ENCODE results near the gene CABLES1.

Gene CABLES1

DNA sequence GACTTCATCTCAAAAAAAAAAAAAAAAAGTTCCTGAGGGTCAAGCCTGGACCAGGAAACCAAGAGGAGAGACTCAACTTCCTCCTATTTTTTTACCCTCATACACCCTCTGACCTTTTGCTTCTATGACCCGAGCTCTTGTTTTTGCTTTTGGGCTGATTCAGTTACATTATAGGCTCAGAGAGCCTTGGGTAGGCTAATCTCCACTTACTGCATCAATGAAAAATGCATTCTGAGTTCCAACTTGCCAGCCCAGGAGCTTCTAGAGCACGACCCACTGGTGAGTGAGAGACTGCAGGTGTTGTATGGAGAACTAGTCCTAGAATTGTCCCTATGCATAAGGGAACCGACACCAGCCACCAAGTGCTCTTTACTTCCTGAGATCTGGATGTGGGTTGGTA lies 91.1 kb downstream of the CABLES1 start:
- H3K9me3 Mint-ChIP-seq: no peaks in the 10 kb centered on the region
- ATAC-seq (replicated peaks): no peak
- no peak overlapping the region for H3K27ac Mint-ChIP-seq
- DNase-seq: no peak
- H3K27me3 Mint-ChIP-seq: no peaks in the 10 kb centered on the region
- H3K36me3 Mint-ChIP-seq (ENCODE audit: insufficient read depth): peaks cover 4% of the 10 kb centered on the region
- no peak overlapping the region for H3K4me3 Mint-ChIP-seq
- peaks cover 5 to 7% of the 10 kb centered on the region in 2 donors for H3K4me1 Mint-ChIP-seq (ENCODE audit: low read depth in 2 of 2)

DNA sequence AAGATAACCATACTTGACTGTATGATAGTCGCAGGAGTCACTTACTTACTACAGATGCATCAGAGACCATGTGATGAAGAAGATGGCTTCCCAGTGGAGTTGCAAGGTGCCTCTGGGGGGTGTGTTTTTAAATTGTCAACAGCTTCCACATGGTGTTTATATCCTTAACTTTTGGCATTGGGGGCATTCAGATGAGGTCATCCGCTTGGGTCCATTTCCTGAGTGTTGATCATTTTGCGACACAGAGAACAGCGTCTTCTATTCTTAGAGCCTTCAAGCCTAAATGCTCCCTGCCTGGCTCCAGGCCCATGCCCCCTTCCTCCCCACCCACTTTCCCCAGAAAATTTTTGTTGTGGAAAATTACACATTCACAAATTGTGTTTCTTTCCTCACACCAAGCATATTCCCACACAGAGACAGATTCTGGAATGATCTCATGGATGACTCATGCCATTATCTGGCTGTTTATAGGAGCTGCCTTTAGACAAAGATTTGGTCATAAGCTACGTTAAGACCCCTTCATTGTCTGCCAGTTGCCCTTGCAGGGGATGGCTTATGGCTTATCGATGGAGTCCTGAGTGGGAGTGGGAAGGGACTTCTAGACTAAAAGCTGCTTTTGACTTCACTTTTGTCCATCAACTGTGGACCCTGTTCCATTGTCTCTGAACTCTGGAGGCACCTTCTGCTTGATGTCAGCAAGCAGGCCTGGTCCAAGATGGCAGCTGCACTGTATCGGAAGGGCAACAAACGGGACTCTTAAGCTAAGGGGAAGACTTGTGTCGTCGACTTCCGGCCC lies 91.8 kb downstream of the CABLES1 start:
- no peaks in the 10 kb centered on the region for H3K27me3 Mint-ChIP-seq
- peak overlapping the region in 1 of 2 donors; percentile 62 for H3K27ac Mint-ChIP-seq
- no peak for DNase-seq
- H3K4me1 Mint-ChIP-seq (ENCODE audit: low read depth in 2 of 2): peaks cover 12 to 14% of the 10 kb centered on the region in 2 donors
- H3K9me3 Mint-ChIP-seq: no peaks in the 10 kb centered on the region
- H3K36me3 Mint-ChIP-seq (ENCODE audit: insufficient read depth): peaks cover 8% of the 10 kb centered on the region
- ATAC-seq (replicated peaks): no peak
- H3K4me3 Mint-ChIP-seq: no peak overlapping the region

DNA sequence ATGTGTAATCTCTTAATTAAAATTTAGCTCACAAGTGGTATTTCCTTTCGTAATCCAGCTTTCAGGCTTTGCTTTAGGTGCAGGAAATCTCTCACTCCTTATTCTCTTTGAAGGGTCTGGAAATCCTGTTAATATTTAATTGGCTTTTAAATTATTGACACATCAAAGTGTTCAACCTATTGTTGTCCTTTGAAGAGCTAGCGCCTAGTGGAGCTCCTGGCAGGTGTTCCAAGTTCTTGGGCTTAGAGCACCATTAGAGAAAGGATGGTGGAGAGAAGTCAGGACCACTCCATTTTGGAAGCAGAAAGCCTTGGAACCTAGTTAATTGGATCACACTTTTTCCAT lies 92.4 kb downstream of the CABLES1 start:
- no peak for ATAC-seq (replicated peaks)
- Mint-ChIP-seq H3K9me3 (no peaks in the 10 kb centered on the region), H3K27ac (peak overlapping the region in 1 of 2 donors; percentile 62), H3K4me1 (ENCODE audit: low read depth in 2 of 2) (peaks cover 15 to 19% of the 10 kb centered on the region in 2 donors), H3K36me3 (ENCODE audit: insufficient read depth) (peaks cover 11% of the 10 kb centered on the region), H3K4me3 (no peak overlapping the region), H3K27me3 (no peaks in the 10 kb centered on the region)
- DNase-seq: no peak

DNA sequence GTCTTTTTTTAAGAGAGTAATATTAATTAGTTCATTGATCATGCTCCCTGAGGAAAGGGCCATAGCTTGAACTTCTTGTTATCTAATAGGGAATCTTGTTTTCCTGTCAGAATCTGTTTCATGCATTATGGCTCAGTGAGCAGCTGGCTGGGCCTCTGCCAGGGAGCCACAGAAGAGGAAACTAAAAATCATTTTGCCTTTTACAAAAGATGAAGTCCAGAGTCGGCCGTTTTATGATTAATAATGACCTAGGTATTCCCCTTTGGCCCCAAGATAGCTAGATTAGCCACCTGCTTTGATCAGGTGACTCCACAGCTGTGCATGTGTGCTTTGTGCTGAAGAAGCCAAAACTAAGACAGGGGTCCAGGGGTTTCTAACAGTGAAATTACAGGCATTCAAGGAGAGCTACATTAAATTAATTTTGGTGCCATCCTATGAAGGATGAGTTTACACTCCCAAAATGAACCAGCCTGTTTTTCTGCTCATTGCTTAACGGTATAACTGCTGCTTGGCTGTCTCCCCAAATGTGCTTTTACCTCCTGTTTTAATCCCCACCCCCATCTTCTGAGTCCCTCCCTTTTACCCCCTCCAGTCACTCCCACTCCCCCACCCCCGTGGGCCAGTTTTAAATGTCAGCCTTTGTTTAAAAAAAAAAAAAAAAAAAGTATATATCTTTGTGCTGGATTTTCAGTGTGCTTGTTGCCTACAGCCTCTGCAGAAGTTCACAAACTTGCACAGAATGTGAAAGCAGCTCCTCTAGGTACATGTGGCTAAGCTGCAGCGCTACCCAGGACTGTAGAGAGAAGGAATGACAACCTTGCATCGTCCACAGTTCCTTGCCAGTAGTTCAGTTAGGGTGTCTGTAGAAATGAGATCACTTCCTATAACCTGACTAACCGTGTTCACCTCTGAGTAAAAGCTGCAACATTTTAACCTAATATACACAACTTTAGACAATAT lies 93.1 kb downstream of the CABLES1 start:
- H3K36me3 Mint-ChIP-seq (ENCODE audit: insufficient read depth): peaks cover 7% of the 10 kb centered on the region
- H3K9me3 Mint-ChIP-seq: no peaks in the 10 kb centered on the region
- peak overlapping the region in 1 of 2 donors; percentile 62 for H3K27ac Mint-ChIP-seq
- ATAC-seq (replicated peaks) (no peak), DNase-seq (no peak)
- H3K27me3 Mint-ChIP-seq: no peaks in the 10 kb centered on the region
- H3K4me1 Mint-ChIP-seq (ENCODE audit: low read depth in 2 of 2): peaks cover 17 to 22% of the 10 kb centered on the region in 2 donors
- no peak overlapping the region for H3K4me3 Mint-ChIP-seq

DNA sequence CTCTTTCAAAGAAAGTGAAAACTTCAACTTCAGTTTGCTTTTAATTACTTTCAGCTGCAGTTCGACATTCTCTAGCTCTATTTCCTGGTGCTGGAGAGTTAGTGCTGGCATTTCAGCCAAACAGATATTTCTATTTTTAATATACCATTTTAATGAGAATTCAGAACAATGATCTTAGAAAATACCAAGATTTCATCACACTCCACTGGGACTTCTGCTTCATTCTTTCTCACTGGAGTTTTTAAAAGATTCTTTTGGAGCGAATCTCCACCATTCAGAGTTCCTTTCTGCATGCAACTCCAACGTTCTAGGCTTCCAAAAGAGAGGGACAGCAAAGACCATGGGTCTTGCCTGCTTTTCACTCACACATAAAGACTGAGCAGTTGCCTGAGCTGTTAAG lies 94.2 kb downstream of the CABLES1 start:
- Mint-ChIP-seq H3K4me1 (ENCODE audit: low read depth in 2 of 2) (peaks cover 17 to 22% of the 10 kb centered on the region in 2 donors), H3K4me3 (no peak overlapping the region), H3K27me3 (no peaks in the 10 kb centered on the region), H3K27ac (peak overlapping the region; percentile 60 to 94), H3K36me3 (ENCODE audit: insufficient read depth) (peaks cover 10% of the 10 kb centered on the region), H3K9me3 (no peaks in the 10 kb centered on the region)
- no peak for ATAC-seq (replicated peaks)
- no peak for DNase-seq

DNA sequence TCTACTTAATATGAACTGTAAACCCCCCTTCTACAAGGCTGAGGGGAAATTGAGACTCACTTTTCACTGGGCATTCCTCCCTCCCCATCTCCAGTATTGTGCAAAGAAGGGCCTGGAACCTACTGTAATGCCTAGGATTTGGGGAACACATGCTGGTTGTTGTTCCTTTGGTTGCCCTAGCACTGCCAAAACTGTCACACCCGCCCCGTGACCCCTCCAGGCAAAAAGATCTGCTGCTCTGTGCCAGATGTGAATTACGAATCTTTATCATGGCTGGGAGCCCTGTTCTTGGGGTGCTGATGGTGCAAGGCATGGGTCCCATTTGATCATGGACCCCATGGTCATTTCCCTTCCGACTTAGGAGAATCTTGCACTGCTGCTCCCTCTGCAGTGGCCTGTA lies 95.4 kb downstream of the CABLES1 start:
- H3K9me3 Mint-ChIP-seq: no peaks in the 10 kb centered on the region
- no peak for DNase-seq
- no peak for ATAC-seq (replicated peaks)
- peak overlapping the region; percentile 85 to 94 for H3K27ac Mint-ChIP-seq
- H3K4me3 Mint-ChIP-seq: peak overlapping the region in 1 of 2 donors; percentile 19
- peaks cover 10% of the 10 kb centered on the region for H3K36me3 Mint-ChIP-seq (ENCODE audit: insufficient read depth)
- no peaks in the 10 kb centered on the region for H3K27me3 Mint-ChIP-seq
- H3K4me1 Mint-ChIP-seq (ENCODE audit: low read depth in 2 of 2): peaks cover 15 to 22% of the 10 kb centered on the region in 2 donors

DNA sequence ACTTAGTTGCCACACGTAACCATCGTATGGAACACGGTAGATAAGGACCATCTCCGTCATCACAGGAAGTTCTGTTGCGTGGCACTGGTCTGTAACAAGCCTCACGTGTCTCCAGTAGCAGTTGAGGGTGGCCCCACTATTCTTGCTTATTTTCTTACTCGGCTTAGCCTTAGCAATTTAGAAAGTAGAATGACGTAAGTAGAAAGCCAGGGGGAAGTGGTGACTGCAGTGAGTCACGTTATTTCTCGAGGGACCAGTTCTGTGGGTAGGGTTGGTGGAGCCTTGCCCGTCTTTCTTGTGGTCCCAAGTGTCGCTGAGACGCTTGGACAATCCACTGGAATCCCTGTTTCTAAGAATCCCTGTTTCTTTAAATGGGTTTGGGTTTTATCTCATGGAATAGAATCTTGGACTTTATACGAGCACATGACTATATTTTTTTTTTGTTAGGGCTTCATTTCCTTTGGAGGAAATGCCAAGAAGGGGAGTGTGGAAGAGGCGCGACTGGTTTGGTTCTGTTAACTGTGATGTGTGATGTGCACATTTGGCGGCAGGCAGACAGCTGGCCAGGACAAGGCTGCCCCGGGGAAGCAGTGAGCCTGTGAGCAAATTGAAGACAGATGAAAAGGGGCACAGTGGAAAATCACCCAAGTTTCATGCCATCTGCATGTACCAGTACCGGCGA lies 96.2 kb downstream of the CABLES1 start:
- DNase-seq (peak; percentile 69 to 72 (median 71)), ATAC-seq (replicated peaks) (peak; percentile 90)
- H3K4me1 Mint-ChIP-seq (ENCODE audit: low read depth in 2 of 2): peaks cover 15 to 22% of the 10 kb centered on the region in 2 donors
- H3K27ac Mint-ChIP-seq: peak overlapping the region; percentile 94 to 95
- H3K9me3 Mint-ChIP-seq: no peaks in the 10 kb centered on the region
- H3K4me3 Mint-ChIP-seq: peak overlapping the region; percentile 65 to 67
- peaks cover 10% of the 10 kb centered on the region for H3K36me3 Mint-ChIP-seq (ENCODE audit: insufficient read depth)
- no peaks in the 10 kb centered on the region for H3K27me3 Mint-ChIP-seq

DNA sequence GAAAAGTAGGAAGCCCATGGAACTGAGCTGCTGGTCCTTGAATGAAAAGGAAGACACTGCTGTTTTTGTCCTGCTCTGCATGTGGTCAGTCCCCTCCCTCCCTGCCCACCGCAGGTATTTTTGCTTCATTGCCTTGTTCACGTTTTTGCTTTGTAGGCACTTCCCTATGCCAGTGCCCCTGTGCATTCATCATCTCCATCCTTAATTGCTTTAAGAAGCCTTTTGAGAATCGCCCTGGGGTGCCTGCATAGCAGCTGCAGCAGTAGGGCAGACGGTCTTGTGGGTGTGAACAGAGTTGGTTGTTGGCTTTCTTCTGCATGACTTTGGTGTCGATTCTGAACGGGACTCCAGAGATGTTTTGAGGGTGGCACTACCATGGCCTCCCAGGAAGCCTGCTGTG lies 97.0 kb downstream of the CABLES1 start:
- H3K4me1 Mint-ChIP-seq (ENCODE audit: low read depth in 2 of 2): peaks cover 15 to 22% of the 10 kb centered on the region in 2 donors
- peak in 2 of 3 experiments; percentile 4 to 23 for DNase-seq
- H3K27ac Mint-ChIP-seq: peak overlapping the region; percentile 94 to 95
- peak overlapping the region; percentile 28 to 37 for H3K4me3 Mint-ChIP-seq
- H3K36me3 Mint-ChIP-seq (ENCODE audit: insufficient read depth): peaks cover 10% of the 10 kb centered on the region
- ATAC-seq (replicated peaks): no peak
- H3K9me3 Mint-ChIP-seq: no peaks in the 10 kb centered on the region
- no peaks in the 10 kb centered on the region for H3K27me3 Mint-ChIP-seq

DNA sequence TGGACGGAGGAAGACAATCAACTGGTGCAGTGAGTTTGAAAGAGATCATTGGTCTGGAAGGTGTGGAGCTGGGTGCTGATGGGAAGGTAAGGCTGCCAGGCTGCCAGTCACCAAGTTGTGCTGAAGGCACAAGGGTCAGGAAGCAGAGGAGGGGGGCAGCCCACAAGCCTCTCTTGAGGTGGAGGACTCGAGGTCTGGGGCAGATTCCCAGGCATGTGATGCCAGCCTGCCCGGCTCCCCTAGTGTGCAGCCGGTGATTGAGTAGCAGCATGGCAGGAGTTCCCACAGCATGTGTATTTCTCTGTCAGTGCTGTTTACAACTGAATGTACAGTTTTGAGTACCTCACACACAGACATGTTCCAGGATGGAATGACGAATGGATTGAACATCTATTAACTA lies 99.3 kb downstream of the CABLES1 start:
- Mint-ChIP-seq H3K27ac (peak overlapping the region; percentile 7 to 24), H3K27me3 (no peaks in the 10 kb centered on the region), H3K4me3 (no peak overlapping the region), H3K36me3 (ENCODE audit: insufficient read depth) (peaks cover 10% of the 10 kb centered on the region), H3K9me3 (no peaks in the 10 kb centered on the region), H3K4me1 (ENCODE audit: low read depth in 2 of 2) (peaks cover 28 to 29% of the 10 kb centered on the region in 2 donors)
- DNase-seq (no peak), ATAC-seq (replicated peaks) (no peak)

DNA sequence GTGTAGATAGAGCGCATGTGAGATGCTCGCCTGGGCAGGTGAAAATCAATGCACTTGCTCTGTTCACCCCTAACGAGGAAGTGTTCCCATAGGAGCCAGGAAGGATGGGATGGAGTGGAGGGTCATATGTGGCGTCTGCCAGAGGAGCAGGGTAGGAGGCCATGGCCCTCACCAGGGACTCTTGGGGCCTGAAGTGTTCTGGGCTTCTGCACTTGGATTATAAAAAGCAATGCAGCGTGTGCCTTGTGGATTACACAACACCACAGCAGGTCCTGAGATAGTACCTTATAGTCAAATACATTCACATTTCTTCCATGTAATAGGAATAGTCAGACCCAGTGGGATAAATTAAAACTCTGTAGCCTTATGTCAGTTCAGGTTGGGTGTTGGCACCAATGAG lies 100.1 kb downstream of the CABLES1 start:
- H3K36me3 Mint-ChIP-seq (ENCODE audit: insufficient read depth): peaks cover 10% of the 10 kb centered on the region
- peak overlapping the region in 1 of 2 donors; percentile 24 for H3K27ac Mint-ChIP-seq
- H3K4me3 Mint-ChIP-seq: no peak overlapping the region
- no peaks in the 10 kb centered on the region for H3K27me3 Mint-ChIP-seq
- ATAC-seq (replicated peaks) (no peak), DNase-seq (no peak)
- H3K9me3 Mint-ChIP-seq: no peaks in the 10 kb centered on the region
- H3K4me1 Mint-ChIP-seq (ENCODE audit: low read depth in 2 of 2): peaks cover 28 to 29% of the 10 kb centered on the region in 2 donors

DNA sequence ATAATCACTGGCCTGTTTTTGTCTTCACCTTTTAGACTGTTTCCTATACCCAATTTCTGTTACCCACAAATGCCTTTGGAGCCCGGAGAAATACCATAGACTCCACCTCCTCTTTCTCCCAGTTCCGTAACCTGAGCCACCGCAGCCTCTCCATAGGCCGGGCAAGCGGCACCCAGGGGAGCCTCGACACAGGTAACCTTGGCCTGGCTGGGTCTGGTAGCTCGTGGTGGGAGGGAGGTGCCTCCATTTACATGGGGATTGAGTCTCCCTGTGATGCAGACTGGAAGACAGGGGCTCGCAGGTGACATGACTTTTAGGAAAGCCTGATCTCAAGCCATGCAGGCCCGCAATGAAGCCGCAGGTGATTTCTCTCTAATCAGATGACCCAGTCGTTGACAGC lies 100.6 kb downstream of the CABLES1 start:
- Mint-ChIP-seq H3K27ac (peak overlapping the region in 1 of 2 donors; percentile 49), H3K9me3 (no peaks in the 10 kb centered on the region), H3K4me1 (ENCODE audit: low read depth in 2 of 2) (peaks cover 25 to 26% of the 10 kb centered on the region in 2 donors), H3K36me3 (ENCODE audit: insufficient read depth) (peaks cover 10% of the 10 kb centered on the region), H3K4me3 (no peak overlapping the region), H3K27me3 (no peaks in the 10 kb centered on the region)
- DNase-seq (no peak), ATAC-seq (replicated peaks) (no peak)

DNA sequence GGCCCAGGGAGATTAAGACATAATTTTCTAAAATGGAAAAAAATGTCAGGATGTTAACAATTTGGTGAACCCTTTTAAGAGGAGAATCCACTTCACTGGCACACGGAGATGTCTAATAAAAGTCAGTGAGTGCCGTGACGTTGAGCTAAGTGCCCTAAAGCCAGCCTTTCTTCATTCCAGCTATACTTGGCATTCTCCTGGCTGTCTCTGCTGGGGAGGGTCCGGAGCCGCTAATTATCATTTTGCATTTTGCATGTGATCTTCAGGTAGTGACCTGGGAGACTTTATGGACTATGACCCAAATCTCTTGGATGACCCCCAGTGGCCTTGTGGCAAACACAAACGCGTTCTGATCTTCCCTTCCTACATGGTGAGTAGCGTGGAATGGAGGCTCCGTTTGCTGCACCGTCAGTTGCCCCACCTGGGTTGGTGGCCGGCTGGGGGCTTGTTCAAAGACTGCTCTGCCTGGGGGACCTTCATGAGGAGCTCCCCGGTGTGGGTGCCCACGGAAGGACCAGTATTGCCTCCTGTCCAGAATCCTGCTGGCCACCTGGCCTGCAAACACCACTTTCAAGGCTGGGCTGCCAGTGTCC lies 101.7 kb downstream of the CABLES1 start:
- peak overlapping the region in 1 of 2 donors; percentile 72 for H3K4me3 Mint-ChIP-seq
- H3K27ac Mint-ChIP-seq: no peak overlapping the region
- H3K36me3 Mint-ChIP-seq (ENCODE audit: insufficient read depth): peaks cover 5% of the 10 kb centered on the region
- no peaks in the 10 kb centered on the region for H3K27me3 Mint-ChIP-seq
- H3K4me1 Mint-ChIP-seq (ENCODE audit: low read depth in 2 of 2): peaks cover 16 to 19% of the 10 kb centered on the region in 2 donors
- ATAC-seq (replicated peaks) (no peak), DNase-seq (no peak)
- no peaks in the 10 kb centered on the region for H3K9me3 Mint-ChIP-seq

Data from effector memory CD8-positive, alpha-beta T cell (primary cell).